H9 (cell line): Measurements from ENCODE around the gene SPTBN5. TPM values are rescaled to one million over a fixed set of nuclear protein-coding genes. Genes with fewer than 3 reads are reported as not detected.

Source experiments
- DNase-seq: peaks from one replicate; pipeline ENCODE4 v3.0.0-alpha.2; 2017
- H2AFZ ChIP-seq: one replicate; pipeline ENCODE4 v1.6.1; 2013; ENCODE audit warnings: mild to moderate bottlenecking, low read length, control low read depth, moderate library complexity
- H2AK5ac ChIP-seq: 2 replicates; pipeline ENCODE4 v1.6.1; 2013; ENCODE audit warnings: low read length, control low read depth, mixed read lengths; ENCODE audit not compliant: insufficient read length
- H2BK120ac ChIP-seq: one replicate; pipeline ENCODE4 v1.6.1; 2013; ENCODE audit warnings: low read depth, mild to moderate bottlenecking, low read length, control low read depth, inconsistent platforms; ENCODE audit not compliant: poor library complexity, severe bottlenecking
- H2BK12ac ChIP-seq: 2 replicates; pipeline ENCODE4 v1.6.1; 2013; ENCODE audit warnings: low read length, control low read depth, mixed read lengths, low read depth; ENCODE audit not compliant: insufficient read length
- H2BK15ac ChIP-seq: 2 replicates; pipeline ENCODE4 v1.6.1; 2013; ENCODE audit warnings: low read depth, low read length, control low read depth
- H2BK20ac ChIP-seq: one replicate; pipeline ENCODE4 v1.6.1; 2013; ENCODE audit warnings: low read depth, mild to moderate bottlenecking, low read length, control low read depth, inconsistent platforms; ENCODE audit not compliant: poor library complexity, severe bottlenecking
- H2BK5ac ChIP-seq: 2 replicates; pipeline ENCODE4 v1.6.1; 2013; ENCODE audit warnings: low read length, control low read depth, mixed read lengths; ENCODE audit not compliant: insufficient read length
- H3K14ac ChIP-seq: 2 replicates; pipeline ENCODE4 v1.6.1; 2013; ENCODE audit warnings: low read length, control low read depth; ENCODE audit not compliant: insufficient read depth
- H3K18ac ChIP-seq: 2 replicates; pipeline ENCODE4 v1.6.1; 2013; ENCODE audit warnings: low read depth, mild to moderate bottlenecking, mixed read lengths, low read length, control low read depth; ENCODE audit not compliant: insufficient read length
- H3K23ac ChIP-seq: 2 replicates; pipeline ENCODE4 v1.6.1; 2013; ENCODE audit warnings: low read length, control low read depth, mixed read lengths, low read depth; ENCODE audit not compliant: insufficient read length
- H3K23me2 ChIP-seq: 2 replicates; pipeline ENCODE4 v1.6.1; 2013; ENCODE audit warnings: low read depth, mild to moderate bottlenecking, mixed read lengths, low read length, control low read depth; ENCODE audit not compliant: insufficient read length, poor library complexity, severe bottlenecking
- H3K27ac ChIP-seq: 2 replicates; pipeline ENCODE4 v1.5.1; 2013; ENCODE audit warnings: low read length, control low read depth, mixed read lengths, low read depth; ENCODE audit not compliant: insufficient read length
- H3K27me3 ChIP-seq: 2 replicates; pipeline ENCODE4 v1.6.1; 2013; ENCODE audit warnings: low read length, control low read depth, inconsistent platforms; ENCODE audit not compliant: insufficient read depth
- H3K4ac ChIP-seq: 2 replicates; pipeline ENCODE4 v1.6.1; 2013; ENCODE audit warnings: low read depth, mild to moderate bottlenecking, control low read depth, inconsistent platforms, low read length, moderate library complexity
- H3K4me1 ChIP-seq: 2 replicates; pipeline ENCODE4 v1.6.1; 2013; ENCODE audit warnings: low read length, control low read depth, inconsistent platforms; ENCODE audit not compliant: insufficient read depth
- H3K4me2 ChIP-seq: 2 replicates; pipeline ENCODE4 v1.6.1; 2013; ENCODE audit warnings: low read length, control low read depth, mixed read lengths; ENCODE audit not compliant: insufficient read length, insufficient read depth
- H3K56ac ChIP-seq: 2 replicates; pipeline ENCODE4 v1.6.1; 2013; ENCODE audit warnings: low read depth, mild to moderate bottlenecking, mixed read lengths, low read length, control low read depth; ENCODE audit not compliant: insufficient read length
- H3K79me1 ChIP-seq: 2 replicates; pipeline ENCODE4 v1.6.1; 2013; ENCODE audit warnings: low read depth, mild to moderate bottlenecking, moderate library complexity, low read length, control low read depth, inconsistent platforms; ENCODE audit not compliant: insufficient read depth, poor library complexity, severe bottlenecking
- H3K79me2 ChIP-seq: 2 replicates; pipeline ENCODE4 v1.6.1; 2013; ENCODE audit warnings: low read length, control low read depth, inconsistent platforms; ENCODE audit not compliant: insufficient read depth
- H3K9ac ChIP-seq: 2 replicates; pipeline ENCODE4 v1.6.1; 2013; ENCODE audit warnings: low read length, control low read depth, mixed read lengths; ENCODE audit not compliant: insufficient read length; ENCODE audit errors: extremely low read depth
- H3K9me3 ChIP-seq: one replicate; pipeline ENCODE4 v1.6.1; 2013; ENCODE audit warnings: low read depth, low read length, inconsistent platforms; ENCODE audit not compliant: control insufficient read depth
- H3T11ph ChIP-seq: one replicate; pipeline ENCODE4 v1.6.1; 2013; ENCODE audit warnings: mild to moderate bottlenecking, low read length, control low read depth, inconsistent platforms
- H4K20me1 ChIP-seq: one replicate; pipeline ENCODE4 v1.6.1; 2013; ENCODE audit not compliant: control insufficient read depth, insufficient read length, insufficient read depth
- H4K5ac ChIP-seq: 2 replicates; pipeline ENCODE4 v1.6.1; 2013; ENCODE audit warnings: low read depth, mild to moderate bottlenecking, mixed read lengths, low read length, control low read depth; ENCODE audit not compliant: insufficient read length
- H4K8ac ChIP-seq: replicated peaks from 2 replicates; pipeline ENCODE4 v1.6.1; 2013; ENCODE audit warnings: low read length, control low read depth, mixed read lengths, low read depth; ENCODE audit not compliant: insufficient read length
- H4K91ac ChIP-seq: 2 replicates; pipeline ENCODE4 v1.6.1; 2013; ENCODE audit warnings: low read depth, mild to moderate bottlenecking, moderate library complexity, mixed read lengths, low read length, control low read depth; ENCODE audit not compliant: insufficient read length
- H3K27ac Mint-ChIP-seq, 3 experiments: 2 replicates in 2 of 3; 3 replicates in 1 of 3; pipeline ENCODE4 v1.8.0; 2020 to 2021; ENCODE audit warnings: mixed read lengths in 3 of 3, mild to moderate bottlenecking in 1 of 3, moderate library complexity in 1 of 3
- H3K27me3 Mint-ChIP-seq: 2 replicates; pipeline ENCODE4 v1.8.0; 2021; ENCODE audit warnings: low read depth, mild to moderate bottlenecking, moderate library complexity, mixed read lengths
- H3K36me3 Mint-ChIP-seq, 3 experiments: 2 replicates in 2 of 3; 3 replicates in 1 of 3; pipeline ENCODE4 v1.8.0; 2020 to 2021; ENCODE audit warnings: low read depth in 3 of 3, mixed read lengths in 3 of 3; ENCODE audit not compliant: insufficient read depth in 1 of 3
- H3K4me1 Mint-ChIP-seq, 2 experiments: 2 replicates each; pipeline ENCODE4 v1.8.0; 2020; ENCODE audit warnings: mixed read lengths in 2 of 2
- H3K4me3 Mint-ChIP-seq, 2 experiments: 2 replicates in 1 of 2; 3 replicates in 1 of 2; pipeline ENCODE4 v1.8.0; 2020 to 2021; ENCODE audit warnings: mild to moderate bottlenecking in 2 of 2, mixed read lengths in 2 of 2, moderate library complexity in 1 of 2
- H3K9me3 Mint-ChIP-seq, 2 experiments: 2 replicates in 1 of 2; 3 replicates in 1 of 2; pipeline ENCODE4 v1.8.0; 2020; ENCODE audit warnings: mild to moderate bottlenecking in 2 of 2, mixed read lengths in 2 of 2, moderate library complexity in 1 of 2
- WGBS: extraction: QIAGEN DNeasy Blood & Tissue Kit; methylation state at CpG from one replicate; pipeline ENCODE4 v1.1.7; 2013; ENCODE audit warnings: missing lambda C conversion rate, low lambda C conversion rate, mixed read lengths; ENCODE audit not compliant: insufficient read length; ENCODE audit errors: extremely low coverage; 5-methylcytosine and 5-hydroxymethylcytosine counted together
- total RNA-seq: library from RNA; stranded (reverse); gene quantifications from 2 replicates; pipeline ENCODE4 v1.2.1, GENCODE V29; 2021
- TF ChIP-seq, protein P1 (sequence below): fragments of 200-600 bp; sonication (generic); conservative IDR thresholded peaks from 3 replicates; pipeline ENCODE4 v1.8.0; 2021; ENCODE audit warnings: antibody characterized with exemption, mild to moderate bottlenecking

The SPTBN5 gene
- total RNA-seq, 1 experiment from 2014 or later, result 0.90 TPM

DNA sequence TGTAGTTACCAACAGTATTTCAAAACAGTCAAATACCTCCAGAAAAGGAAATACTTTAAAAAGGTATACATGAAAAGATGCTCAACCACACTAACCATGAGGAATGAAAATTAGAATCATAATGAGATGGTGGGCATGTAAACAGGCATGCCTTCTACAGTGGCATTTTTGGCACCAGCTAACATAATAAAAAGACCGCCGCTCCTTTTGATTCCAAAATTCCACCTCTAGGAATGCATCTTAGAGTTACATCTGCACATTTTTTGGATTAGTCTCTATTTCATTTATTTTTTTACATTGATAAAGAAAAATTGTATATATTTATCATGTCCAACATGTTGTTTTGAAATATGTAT is 37.0 kb upstream of the SPTBN5 start:
- no peak for DNase-seq
- WGBS, result no CpG with 5 or more reads among the region's 2 CpGs
- no peaks in the 10 kb centered on the region for H3K79me1 ChIP-seq
- no peak overlapping the region for H3K9ac ChIP-seq
- H3K4me1 ChIP-seq, result peaks cover 10% of the 10 kb centered on the region; the same call in 1 of the 2 replicates
- H3K23ac ChIP-seq, result no peak overlapping the region
- H3K79me2 ChIP-seq, result 0 out of 2 replicates have a peak, but pooled peaks cover 2% of the 10 kb centered on the region
- Mint-ChIP-seq H3K27me3 (no peaks in the 10 kb centered on the region), H3K4me3 (no peak overlapping the region), H3K9me3 (no peaks in the 10 kb centered on the region; a peak in 1 of 5 replicates), H3K4me1 (peaks cover 32 to 39% of the 10 kb centered on the region in 2 experiments), H3K27ac (no peak overlapping the region), H3K36me3 (peaks cover 0 to 6% (median 5%) of the 10 kb centered on the region in 3 experiments; a peak in 1 of 7 replicates)
- H2BK20ac ChIP-seq, result no peak overlapping the region
- H4K91ac ChIP-seq, result no peak overlapping the region
- no peak overlapping the region for H3K18ac ChIP-seq
- no peak overlapping the region for H2AK5ac ChIP-seq
- H3K27me3 ChIP-seq, result no peaks in the 10 kb centered on the region
- H2AFZ ChIP-seq, result no peak overlapping the region
- H3K4me2 ChIP-seq, result no peak overlapping the region
- H4K8ac ChIP-seq, result no peak overlapping the region
- no peaks in the 10 kb centered on the region for H4K20me1 ChIP-seq
- H3K4ac ChIP-seq, result no peak overlapping the region
- H3K23me2 ChIP-seq, result no peaks in the 10 kb centered on the region
- H3K9me3 ChIP-seq, result no peaks in the 10 kb centered on the region
- no peak overlapping the region for H3K27ac ChIP-seq
- TF ChIP-seq, protein P1, sequence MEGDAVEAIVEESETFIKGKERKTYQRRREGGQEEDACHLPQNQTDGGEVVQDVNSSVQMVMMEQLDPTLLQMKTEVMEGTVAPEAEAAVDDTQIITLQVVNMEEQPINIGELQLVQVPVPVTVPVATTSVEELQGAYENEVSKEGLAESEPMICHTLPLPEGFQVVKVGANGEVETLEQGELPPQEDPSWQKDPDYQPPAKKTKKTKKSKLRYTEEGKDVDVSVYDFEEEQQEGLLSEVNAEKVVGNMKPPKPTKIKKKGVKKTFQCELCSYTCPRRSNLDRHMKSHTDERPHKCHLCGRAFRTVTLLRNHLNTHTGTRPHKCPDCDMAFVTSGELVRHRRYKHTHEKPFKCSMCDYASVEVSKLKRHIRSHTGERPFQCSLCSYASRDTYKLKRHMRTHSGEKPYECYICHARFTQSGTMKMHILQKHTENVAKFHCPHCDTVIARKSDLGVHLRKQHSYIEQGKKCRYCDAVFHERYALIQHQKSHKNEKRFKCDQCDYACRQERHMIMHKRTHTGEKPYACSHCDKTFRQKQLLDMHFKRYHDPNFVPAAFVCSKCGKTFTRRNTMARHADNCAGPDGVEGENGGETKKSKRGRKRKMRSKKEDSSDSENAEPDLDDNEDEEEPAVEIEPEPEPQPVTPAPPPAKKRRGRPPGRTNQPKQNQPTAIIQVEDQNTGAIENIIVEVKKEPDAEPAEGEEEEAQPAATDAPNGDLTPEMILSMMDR, result no peak
- no peak overlapping the region for H2BK5ac ChIP-seq
- H4K5ac ChIP-seq, result no peak overlapping the region
- no peak overlapping the region for H3K14ac ChIP-seq
- H2BK15ac ChIP-seq, result no peak overlapping the region
- H3T11ph ChIP-seq, result no peak overlapping the region
- no peak overlapping the region for H2BK12ac ChIP-seq
- no peak overlapping the region for H2BK120ac ChIP-seq
- no peak overlapping the region for H3K56ac ChIP-seq
